Measurements from ENCODE around the gene E2F2. TPM values are rescaled to one million over a fixed set of nuclear protein-coding genes. Genes with fewer than 3 reads are reported as not detected.

Gene E2F2
- total RNA-seq, 3 donors from 2014 or later (not counting 1 experiment from before 2014, with no cell fraction given): 2.1 to 3.9 (median 3.2) TPM

- TF ChIP-seq, protein P1, sequence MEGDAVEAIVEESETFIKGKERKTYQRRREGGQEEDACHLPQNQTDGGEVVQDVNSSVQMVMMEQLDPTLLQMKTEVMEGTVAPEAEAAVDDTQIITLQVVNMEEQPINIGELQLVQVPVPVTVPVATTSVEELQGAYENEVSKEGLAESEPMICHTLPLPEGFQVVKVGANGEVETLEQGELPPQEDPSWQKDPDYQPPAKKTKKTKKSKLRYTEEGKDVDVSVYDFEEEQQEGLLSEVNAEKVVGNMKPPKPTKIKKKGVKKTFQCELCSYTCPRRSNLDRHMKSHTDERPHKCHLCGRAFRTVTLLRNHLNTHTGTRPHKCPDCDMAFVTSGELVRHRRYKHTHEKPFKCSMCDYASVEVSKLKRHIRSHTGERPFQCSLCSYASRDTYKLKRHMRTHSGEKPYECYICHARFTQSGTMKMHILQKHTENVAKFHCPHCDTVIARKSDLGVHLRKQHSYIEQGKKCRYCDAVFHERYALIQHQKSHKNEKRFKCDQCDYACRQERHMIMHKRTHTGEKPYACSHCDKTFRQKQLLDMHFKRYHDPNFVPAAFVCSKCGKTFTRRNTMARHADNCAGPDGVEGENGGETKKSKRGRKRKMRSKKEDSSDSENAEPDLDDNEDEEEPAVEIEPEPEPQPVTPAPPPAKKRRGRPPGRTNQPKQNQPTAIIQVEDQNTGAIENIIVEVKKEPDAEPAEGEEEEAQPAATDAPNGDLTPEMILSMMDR (IDR thresholded peaks at IDR 0.05): no peak
- ATAC-seq (no peak), DNase-seq (peak in 1 of 2 donors; percentile 47)
- no peaks in the 10 kb centered on the region for H3K36me3 Mint-ChIP-seq
- peaks cover 41 to 50% of the 10 kb centered on the region in 2 donors for H3K4me1 Mint-ChIP-seq
- WGBS (ENCODE audit: insufficient coverage): 88% methylated on average over 8 of the region's 9 CpGs
- peaks cover 4% of the 10 kb centered on the region for H3K27me3 ChIP-seq (ENCODE audit: control insufficient read depth, insufficient read depth, low read length)
- H3K27me3 Mint-ChIP-seq (ENCODE audit: low read depth in 2 of 2): peaks cover 27 to 31% of the 10 kb centered on the region in 2 donors
- H3K4me1 ChIP-seq (ENCODE audit: control insufficient read depth, insufficient read depth, low read length): peaks cover 41% of the 10 kb centered on the region
- H3K27ac Mint-ChIP-seq: no peak overlapping the region
- H3K9me3 ChIP-seq (ENCODE audit: control insufficient read depth, insufficient read depth, low read length): no peaks in the 10 kb centered on the region
- no peaks in the 10 kb centered on the region for H3K36me3 ChIP-seq (ENCODE audit: control insufficient read depth, insufficient read depth, low read length)
- intact Hi-C loops (cut with micrococcal nuclease): no loop called here
- H3K4me3 Mint-ChIP-seq: peak overlapping the region; percentile 74
- no peak overlapping the region for H3K27ac ChIP-seq (ENCODE audit: low read length)
- H3K9me3 Mint-ChIP-seq: no peaks in the 10 kb centered on the region
- H3K4me3 ChIP-seq (ENCODE audit: low read length): no peak overlapping the region
Measured at GRCh38 chr1:23555986-23556634, 25.1 kb upstream of the E2F2 start.

DNA sequence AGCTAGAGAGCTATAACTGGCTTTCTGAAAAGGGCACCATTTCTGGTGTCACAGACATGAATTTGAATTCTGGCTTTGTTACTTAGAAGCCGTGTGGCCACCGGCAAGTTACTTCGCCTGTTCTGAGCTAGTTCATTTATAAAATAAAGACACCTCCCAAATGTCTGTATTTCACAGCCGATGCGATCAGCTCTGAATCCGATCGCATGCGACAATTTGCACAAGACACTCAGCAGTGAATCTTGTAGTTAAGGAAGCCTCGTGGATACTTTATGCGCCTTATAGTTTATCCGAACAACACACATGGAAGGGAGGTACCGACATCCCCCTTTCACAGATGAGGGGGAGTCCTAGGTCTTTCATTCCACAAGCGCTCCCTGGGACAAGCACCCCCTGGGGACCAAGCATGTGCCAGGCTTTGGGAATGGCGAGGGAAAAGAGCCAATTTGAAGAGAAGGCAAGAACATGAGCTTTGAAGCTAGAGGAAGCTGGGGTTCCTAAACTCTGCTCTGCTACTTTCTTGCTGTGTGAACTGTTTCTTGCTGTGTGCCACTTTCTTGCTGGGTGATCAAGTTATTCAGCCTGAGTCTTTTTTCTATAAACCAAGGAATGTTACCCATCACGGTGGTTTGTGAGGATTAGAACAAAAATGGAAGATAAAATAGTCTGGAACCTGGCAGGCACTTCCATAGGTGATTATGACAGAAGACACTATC is 24.4 kb upstream of the E2F2 start:
- WGBS (ENCODE audit: insufficient coverage): 62% methylated on average over 15 of the region's 15 CpGs
- Histone ChIP-seq H3K27ac (ENCODE audit: low read length) (peak overlapping the region; percentile 18), H3K36me3 (ENCODE audit: control insufficient read depth, insufficient read depth, low read length) (no peaks in the 10 kb centered on the region), H3K4me3 (ENCODE audit: low read length) (peak overlapping the region; percentile 28), H3K9me3 (ENCODE audit: control insufficient read depth, insufficient read depth, low read length) (no peaks in the 10 kb centered on the region), H3K4me1 (ENCODE audit: control insufficient read depth, insufficient read depth, low read length) (peaks cover 41% of the 10 kb centered on the region), H3K27me3 (ENCODE audit: control insufficient read depth, insufficient read depth, low read length) (peaks cover 4% of the 10 kb centered on the region)
- Mint-ChIP-seq H3K36me3 (no peaks in the 10 kb centered on the region), H3K9me3 (no peaks in the 10 kb centered on the region), H3K27me3 (ENCODE audit: low read depth in 2 of 2) (peaks cover 20 to 25% of the 10 kb centered on the region in 2 donors), H3K4me1 (peaks cover 36 to 47% of the 10 kb centered on the region in 2 donors), H3K4me3 (peak overlapping the region; percentile 74), H3K27ac (no peak overlapping the region)
- TF ChIP-seq, protein P1 (IDR thresholded peaks at IDR 0.05): no peak
- intact Hi-C loops (cut with micrococcal nuclease): no loop called here
- ATAC-seq (no peak), DNase-seq (no peak)

- H3K27me3 Mint-ChIP-seq (ENCODE audit: low read depth in 2 of 2): peaks cover 12 to 20% of the 10 kb centered on the region in 2 donors
- no peaks in the 10 kb centered on the region for H3K36me3 Mint-ChIP-seq
Measured at GRCh38 chr1:23554481-23555269, 23.6 kb upstream of the E2F2 start.

More at GRCh38 chr1:23554481-23555269, 23.6 kb upstream of the E2F2 start:
- H3K27ac ChIP-seq (ENCODE audit: low read length): peak overlapping the region; percentile 68
- H3K9me3 Mint-ChIP-seq: no peaks in the 10 kb centered on the region
- intact Hi-C loops (cut with micrococcal nuclease): no loop called here
- H3K9me3 ChIP-seq (ENCODE audit: control insufficient read depth, insufficient read depth, low read length): no peaks in the 10 kb centered on the region
- TF ChIP-seq, protein P1 (IDR thresholded peaks at IDR 0.05): peak; percentile 28
- peak; percentile 79 to 87 (median 81) for ATAC-seq
- H3K27ac Mint-ChIP-seq: peak overlapping the region in 1 of 2 donors; percentile 78
- H3K27me3 ChIP-seq (ENCODE audit: control insufficient read depth, insufficient read depth, low read length): peaks cover 4% of the 10 kb centered on the region
- peaks cover 28 to 39% of the 10 kb centered on the region in 2 donors for H3K4me1 Mint-ChIP-seq
- peaks cover 34% of the 10 kb centered on the region for H3K4me1 ChIP-seq (ENCODE audit: control insufficient read depth, insufficient read depth, low read length)
- WGBS (ENCODE audit: insufficient coverage): under 1% methylated on average over 81 of the region's 81 CpGs
- H3K4me3 ChIP-seq (ENCODE audit: low read length): peak overlapping the region; percentile 44
- DNase-seq: peak; percentile 60 to 94
- H3K4me3 Mint-ChIP-seq: peak overlapping the region; percentile 94
- no peaks in the 10 kb centered on the region for H3K36me3 ChIP-seq (ENCODE audit: control insufficient read depth, insufficient read depth, low read length)
